NCI-H748 (cell line): ENCODE measurements around the gene GATB.

Experiments
- DNase-seq: peaks from one replicate; lab custom pipeline; 2025; ENCODE audit not compliant: unreplicated experiment; lab: John Stamatoyannopoulos, UW

The GATB gene, protein sequence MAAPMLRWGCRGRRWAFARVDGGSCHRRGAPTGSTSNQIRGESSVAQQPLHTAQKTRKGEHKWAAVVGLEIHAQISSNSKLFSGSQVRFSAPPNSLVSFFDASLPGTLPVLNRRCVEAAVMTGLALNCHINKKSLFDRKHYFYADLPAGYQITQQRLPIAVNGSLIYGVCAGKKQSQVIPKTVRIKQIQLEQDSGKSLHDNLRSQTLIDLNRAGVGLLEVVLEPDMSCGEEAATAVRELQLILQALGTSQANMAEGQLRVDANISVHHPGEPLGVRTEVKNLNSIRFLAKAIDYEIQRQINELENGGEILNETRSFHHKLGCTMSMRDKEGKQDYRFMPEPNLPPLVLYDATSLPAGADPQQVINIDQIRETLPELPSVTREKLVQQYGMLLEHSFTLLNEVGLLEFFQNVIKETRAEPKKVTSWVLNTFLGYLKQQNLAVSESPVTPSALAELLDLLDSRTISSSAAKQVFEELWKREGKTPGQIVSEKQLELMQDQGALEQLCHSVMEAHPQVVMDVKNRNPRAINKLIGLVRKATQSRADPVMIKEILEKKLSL

GRCh38 chr4:151760712-151761661, at the start of gene GATB:
TSS of gene GATB (minus strand) at chr4:151761007. CDS start at chr4:151760982, 25 bp downstream.
- DNase-seq: peak; percentile 97

DNA sequence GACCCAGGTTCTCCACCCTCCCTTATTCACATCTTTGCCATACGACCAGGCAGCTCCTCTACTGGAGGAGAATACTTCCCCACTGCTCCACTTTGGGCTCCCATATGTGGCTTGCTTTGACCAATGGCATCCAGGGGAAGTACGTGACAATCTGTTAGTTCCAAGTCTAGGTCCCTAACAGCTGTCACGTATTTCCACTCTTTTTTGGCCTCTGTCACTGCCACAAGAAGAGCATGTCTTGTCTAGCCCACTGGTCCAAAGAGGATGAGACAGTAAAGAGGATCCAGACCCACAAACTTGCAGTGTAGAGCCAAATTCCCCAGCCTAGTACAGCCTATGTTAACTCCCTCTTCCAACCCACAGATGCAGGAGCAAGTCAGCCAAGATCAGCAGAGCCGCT, 49.7 kb upstream of the GATB start:
- DNase-seq: no peak

- no peak for DNase-seq
These were observed 48.9 kb upstream of the GATB start for GRCh38 chr4:151809716-151810115.

- DNase-seq: peak; percentile 48
These were observed 47.7 kb upstream of the GATB start for GRCh38 chr4:151808542-151808941.

DNA sequence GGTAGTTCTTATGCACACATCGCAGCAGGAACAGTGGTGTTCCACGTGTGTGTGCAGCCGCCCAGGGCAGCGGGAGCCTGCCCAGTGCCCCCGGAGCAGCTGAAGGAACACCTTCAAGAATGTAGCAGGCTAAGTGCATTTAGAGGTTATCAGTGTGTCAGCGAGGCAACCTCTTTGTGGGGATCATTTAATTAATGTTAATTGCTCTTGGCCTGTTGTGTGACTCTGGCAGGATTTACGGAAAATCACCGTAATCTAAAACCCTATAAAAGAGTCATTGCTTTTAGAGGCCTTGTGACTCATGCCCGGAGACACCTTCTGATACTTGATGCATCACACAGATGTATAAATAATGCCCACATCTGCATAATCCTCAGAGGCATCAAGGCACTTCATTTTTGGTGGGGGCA, 47.3 kb upstream of the GATB start:
- DNase-seq: peak; percentile 55

DNA sequence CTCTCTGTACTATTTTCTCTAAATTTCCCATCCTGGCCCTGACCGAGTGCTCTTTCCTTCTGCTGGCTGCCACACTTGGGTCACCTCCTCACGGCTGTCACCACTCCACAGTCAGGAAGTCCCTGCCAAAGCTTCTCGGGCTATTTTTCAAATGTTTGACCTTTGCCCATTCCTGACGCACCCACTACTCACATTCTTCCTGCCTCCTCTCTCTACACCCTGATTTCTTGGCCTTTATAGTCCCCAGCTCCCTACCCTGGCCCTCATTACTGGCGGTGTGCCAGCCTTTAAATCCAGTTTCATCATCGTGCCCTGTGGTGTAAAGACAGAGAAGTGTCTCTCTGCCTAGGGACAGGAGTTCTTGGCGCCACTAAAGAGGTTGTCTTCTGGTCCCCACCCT, 46.4 kb upstream of the GATB start:
- DNase-seq: no peak

DNA sequence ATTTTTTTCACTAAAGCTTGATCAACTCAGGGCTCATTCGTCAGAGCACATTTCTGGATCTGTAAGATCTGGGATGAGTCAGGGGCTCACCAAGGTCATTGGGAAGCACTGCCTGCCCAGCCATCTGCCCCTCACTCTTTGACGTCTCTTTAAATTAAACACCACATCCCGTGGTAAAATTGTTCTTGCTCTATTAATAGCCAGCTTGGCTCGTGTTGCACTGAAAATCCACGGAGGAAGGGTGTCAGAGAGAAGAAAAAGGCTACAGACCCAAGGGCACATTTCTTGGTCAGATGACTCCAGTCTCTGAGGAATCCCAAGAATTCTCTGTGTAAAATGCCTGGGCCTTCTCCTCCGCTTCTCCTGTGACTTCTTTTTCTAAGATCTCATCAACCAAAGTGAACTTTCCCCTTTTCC, 45.7 kb upstream of the GATB start:
- no peak for DNase-seq

DNA sequence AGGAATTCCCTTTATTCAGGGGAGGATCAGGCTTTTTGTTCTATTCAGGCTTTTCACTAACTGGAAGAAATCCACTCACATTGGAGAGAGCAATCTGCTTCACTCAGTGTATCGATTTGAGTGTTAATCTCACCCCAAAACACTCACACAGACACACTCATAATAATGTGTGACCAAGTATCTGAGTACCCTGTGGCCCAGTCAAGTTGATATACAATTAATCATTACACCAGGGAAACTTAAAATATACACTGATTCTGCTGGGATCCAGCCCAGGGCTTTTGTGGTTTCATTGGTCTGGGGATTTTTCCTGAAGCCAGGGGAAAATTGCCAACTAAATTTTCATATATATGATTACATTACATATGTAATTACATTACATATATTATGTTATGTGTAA, 44.0 kb upstream of the GATB start:
- DNase-seq: no peak

DNA sequence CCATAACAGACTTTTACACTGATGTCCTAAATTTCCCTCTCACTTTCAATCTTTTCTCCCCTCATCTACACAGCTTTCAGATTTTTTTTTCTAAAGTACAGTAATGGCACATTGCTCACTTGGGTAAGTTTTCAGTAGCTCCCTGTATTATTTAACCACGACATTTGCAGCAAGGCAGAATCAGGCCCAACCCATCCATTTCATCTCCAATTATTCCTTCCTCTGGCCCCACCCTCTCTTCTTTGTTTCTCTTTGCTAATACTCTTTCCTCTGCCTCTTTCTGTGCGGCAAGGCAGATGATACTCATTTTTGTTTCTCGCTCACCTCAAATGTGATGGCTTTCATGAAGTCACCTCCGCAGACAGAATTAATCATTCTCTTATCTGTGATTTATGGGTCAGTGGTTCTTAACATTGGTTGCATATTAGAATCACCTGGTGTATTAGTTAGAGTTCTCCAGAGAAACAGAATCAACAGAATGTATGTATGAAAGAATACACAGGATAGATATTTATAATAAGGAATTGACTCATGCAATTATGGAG, 43.4 kb upstream of the GATB start:
- DNase-seq: no peak

DNA sequence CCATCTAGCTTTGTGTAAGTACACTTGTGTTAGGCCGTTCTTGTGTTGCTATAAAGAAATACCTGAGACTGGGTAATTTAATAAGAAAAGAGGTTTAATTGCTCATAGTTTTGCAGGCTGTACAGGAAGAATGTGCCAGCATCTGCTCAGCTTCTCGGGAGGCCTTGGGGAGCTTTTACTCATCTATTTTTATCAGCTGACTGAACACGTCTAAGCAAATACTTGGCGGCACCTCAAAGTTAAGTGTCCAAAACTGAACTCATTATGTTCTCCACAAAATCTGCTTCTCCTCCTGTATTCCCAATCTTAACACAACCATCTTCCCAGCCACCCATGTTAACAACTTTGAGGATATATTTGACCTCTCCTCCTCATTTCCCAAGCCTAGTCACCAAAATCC, 42.4 kb upstream of the GATB start:
- DNase-seq: no peak

GRCh38 chr4:151801547-151802516, 41.0 kb upstream of the GATB start:
- DNase-seq: peak; percentile 47

DNA sequence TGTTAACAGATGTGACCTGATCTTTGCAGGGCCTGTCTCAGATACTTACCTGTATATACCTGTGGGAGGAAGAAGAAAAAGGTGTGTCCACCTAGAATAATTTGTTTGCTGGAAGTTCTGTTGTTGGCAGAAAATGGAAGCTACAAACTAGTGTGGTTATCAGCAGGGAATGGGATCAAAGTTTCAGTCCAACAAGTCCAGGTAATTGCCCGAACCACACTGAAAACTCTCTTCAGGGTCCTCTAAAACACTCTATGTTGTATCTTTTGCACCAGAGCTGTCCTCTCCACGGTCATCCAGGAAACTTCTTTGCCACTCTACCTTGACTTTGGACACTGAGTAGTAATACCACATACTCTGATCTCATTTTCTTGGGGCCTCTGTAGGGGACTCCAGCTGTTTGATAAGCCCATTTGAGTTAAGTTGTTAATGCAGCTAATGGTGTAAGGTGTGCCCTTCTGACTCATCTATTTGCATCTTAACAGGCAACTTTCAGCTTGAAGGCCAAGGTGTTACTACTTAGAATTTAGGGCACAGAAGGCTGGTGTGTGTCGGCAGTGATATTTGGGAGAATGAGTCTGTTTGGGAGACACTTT, 38.7 kb upstream of the GATB start:
- DNase-seq: no peak

DNA sequence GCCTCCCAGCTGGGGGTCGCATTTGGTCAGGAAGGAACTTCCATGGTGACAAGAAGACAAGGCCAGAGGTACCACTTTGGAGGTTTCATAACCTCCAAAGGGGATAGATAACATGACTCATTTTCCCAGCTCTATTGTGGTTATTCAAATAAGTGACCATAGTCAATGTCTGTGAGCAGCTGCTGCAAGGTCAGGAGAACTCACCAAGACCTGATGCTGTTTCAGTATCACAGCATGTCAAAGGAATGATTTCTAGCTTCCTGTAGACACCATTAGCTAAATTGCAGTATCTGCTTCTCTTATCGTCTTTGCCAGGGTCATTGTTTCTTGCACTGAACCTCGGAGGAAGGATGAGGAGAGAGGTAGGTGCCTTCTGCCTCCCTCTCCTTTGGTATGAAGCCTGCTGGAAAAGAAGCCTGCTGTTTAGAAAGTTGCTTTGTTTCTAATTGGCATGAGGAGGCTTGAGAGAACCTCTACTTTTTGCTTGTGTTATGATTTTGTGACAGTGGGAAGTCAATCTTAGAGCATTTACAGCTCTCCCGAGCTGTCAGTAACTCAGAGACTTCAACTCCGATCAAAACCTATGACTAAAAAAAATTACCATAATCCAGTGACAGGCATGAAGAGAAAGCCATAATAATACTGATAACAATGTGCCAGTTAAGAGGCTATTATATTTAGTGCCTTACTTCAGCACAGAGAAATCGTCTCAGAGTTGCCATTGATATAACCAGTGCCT, 38.0 kb upstream of the GATB start:
- no peak for DNase-seq

- DNase-seq: no peak
These were observed 37.0 kb upstream of the GATB start for GRCh38 chr4:151797853-151798252.

- DNase-seq: peak; percentile 11
These were observed 36.3 kb upstream of the GATB start for GRCh38 chr4:151797131-151797530.

DNA sequence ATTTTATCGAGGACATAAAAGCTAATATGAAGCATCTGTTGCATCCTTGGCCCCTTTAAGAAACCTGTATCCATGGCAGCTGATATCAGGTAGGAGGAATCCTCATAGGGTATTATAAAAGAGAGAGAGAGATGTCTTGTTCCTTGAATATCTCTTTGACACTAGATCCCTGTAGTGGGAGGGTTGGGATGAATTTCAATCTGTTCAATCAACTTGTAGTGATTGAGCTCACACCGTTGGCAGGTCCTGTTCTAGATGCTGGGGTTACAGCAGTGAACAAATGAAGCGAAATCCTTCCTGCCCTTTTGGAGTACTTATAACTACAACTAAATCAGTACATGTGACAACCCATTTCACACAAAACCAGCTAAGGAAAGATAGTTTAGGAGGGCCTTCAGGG, 35.3 kb upstream of the GATB start:
- DNase-seq: no peak

- DNase-seq: no peak
These were observed 32.2 kb upstream of the GATB start for GRCh38 chr4:151792995-151793394.

DNA sequence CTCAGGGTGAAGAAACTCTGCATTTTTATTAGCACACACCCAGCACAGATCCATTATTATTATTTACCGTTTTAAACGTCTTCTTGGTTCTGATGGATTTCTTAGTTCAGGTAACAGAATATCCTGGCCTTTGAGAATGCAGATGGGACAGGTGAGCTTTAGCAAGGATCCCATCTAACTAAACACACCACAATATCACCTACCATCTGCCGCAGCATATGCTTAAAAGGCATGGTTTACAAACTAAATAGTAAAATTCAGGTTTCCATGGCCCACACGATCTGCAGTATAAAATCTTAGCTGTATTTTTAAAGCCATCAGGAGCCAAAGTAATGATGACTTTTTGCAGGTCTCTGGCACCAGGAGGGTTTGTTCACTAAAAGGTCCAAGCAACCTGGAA, 31.7 kb upstream of the GATB start:
- no peak for DNase-seq

- DNase-seq: no peak
These were observed 27.2 kb upstream of the GATB start for GRCh38 chr4:151788021-151788420.
